GM10266 (cell line): ENCODE measurements around the gene ZNF205.
"Not testable (repeated sequence)": the region's sequence is repeated elsewhere in the genome, so short reads cannot be mapped to it uniquely, and the experiment has no call there.

Experiments used
- DNase-seq: peaks from one replicate; pipeline ENCODE4 v3.0.0; 2012; ENCODE audit errors: extremely low spot score
- TF ChIP-seq, protein P1 (sequence below): IDR thresholded peaks from 2 replicates; pipeline ENCODE4 v1.5.1; 2012; ENCODE audit warnings: mild to moderate bottlenecking, low read depth; ENCODE audit not compliant: control insufficient read depth, insufficient read depth; ENCODE audit errors: missing control alignments

ZNF205 gene

DNA sequence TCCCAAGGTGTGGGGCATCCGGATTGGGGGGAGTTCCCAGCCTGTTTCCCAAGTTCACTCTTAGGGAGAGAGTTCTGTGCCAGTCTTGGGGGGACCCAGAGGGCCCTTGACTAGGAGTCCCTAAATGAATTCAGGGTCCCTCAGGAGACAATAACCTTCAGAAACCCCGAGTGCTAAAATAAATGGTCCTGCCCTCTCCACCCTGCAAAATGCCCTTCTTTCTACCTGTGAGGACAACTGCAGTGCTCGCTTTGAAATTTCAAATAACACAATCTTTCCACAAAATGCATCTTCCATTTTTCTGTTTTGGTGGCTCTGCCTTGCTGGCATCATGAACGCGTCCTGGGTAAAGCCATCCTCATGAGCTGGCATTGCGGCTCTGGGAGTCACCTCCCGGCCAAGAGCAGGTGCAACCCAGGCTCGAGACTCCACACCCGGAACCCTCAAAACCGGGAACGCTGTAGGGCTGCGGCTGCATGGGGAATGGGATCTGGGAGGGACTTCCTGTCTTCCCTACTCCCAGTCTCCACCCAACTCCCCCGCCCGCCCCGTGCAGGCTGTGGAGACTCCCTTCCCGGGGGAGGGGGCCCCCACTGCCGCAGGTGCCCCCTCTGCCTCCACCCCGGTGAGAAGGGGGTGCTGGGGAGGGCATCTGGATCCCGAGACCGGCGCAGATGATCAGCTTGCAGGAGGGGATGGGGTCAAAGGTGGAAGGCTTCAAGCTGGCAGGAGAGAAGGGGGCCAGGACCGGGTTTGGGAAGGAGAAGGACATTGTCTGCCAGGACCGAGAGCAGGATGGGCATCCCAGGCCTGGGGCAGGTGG, at the start of gene ZNF205:
Gene ZNF205 (plus strand): TSS at position 529 of the 823 bp plus-strand sequence. CDS start 845 bp downstream, outside the sequence.
- no peak for DNase-seq
- TF ChIP-seq, protein P1, sequence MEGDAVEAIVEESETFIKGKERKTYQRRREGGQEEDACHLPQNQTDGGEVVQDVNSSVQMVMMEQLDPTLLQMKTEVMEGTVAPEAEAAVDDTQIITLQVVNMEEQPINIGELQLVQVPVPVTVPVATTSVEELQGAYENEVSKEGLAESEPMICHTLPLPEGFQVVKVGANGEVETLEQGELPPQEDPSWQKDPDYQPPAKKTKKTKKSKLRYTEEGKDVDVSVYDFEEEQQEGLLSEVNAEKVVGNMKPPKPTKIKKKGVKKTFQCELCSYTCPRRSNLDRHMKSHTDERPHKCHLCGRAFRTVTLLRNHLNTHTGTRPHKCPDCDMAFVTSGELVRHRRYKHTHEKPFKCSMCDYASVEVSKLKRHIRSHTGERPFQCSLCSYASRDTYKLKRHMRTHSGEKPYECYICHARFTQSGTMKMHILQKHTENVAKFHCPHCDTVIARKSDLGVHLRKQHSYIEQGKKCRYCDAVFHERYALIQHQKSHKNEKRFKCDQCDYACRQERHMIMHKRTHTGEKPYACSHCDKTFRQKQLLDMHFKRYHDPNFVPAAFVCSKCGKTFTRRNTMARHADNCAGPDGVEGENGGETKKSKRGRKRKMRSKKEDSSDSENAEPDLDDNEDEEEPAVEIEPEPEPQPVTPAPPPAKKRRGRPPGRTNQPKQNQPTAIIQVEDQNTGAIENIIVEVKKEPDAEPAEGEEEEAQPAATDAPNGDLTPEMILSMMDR = no peak

DNA sequence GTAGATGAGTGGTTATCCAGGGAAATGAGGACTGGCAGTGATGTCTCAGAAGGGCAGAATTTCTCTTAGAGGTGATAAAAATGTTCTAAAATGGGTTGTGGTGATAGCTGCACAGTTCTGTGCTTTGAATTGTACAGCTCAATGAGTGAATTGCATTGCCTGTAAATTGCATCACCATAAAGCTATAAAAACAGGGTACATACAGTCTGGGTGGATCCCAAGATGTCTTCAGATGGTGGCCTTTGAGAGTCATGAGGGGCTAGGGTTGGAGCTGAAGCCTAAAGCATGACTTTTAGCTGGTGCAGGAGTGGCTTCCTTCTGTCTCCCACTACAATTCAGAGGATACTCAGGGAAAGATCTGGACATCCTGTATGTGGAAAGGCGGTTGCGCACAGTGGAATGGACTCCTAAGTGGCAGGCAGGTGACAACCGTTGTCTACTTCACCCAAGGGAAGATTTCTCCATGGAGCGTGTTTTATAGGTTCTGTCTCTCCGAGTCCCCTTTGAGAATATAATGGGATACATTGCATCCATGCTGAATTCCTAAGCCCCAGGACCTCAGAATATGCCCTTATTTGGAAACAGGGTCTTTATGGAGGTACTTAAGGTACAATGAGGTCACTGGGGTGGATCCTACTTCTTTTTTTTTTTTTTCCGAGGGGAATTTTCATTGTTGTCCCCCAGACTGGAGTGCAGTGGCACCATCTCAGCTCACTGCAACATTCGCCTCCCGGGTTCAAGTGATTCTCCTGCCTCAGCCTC, 48.6 kb upstream of the ZNF205 start:
- TF ChIP-seq, protein P1 = no peak
- DNase-seq = no peak

DNA sequence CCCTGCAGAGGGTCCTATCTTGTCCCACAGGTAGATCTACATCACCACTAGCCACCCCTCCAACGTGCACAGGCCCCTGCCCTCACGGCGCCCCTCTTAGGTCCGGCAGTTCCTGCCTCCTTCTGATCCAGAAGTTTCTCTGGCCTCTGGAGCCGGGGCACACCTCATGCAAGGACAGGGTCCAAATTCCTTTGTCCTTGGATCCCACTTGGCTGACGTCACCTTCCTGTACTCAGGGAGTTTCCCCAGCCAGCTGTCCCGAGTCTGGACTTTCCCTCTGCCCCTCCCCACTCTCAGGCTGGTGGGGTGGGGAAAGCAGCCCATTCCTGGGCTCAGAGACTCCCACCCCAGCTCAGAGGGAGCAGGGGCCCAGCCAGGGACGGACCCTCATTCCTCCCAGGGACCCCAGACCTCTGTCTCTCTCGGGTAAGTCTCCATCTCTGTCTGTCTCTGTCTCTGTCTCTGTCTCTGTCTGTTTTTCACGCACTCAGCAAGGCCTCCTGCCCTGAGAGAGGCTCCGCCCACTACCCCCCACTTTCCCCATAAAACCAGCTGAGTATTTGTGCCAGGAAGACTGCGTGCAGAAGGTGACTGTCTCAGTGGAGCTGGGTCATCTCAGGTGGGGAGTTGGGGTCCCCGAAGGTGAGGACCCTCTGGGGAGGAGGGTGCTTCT, 47.2 kb upstream of the ZNF205 start, which contains the start of gene IL32:
Gene IL32 (plus strand): TSS at position 572 of the 673 bp plus-strand sequence. CDS start 172 bp downstream, outside the sequence.
- DNase-seq = no peak
- TF ChIP-seq, protein P1 = no peak

DNA sequence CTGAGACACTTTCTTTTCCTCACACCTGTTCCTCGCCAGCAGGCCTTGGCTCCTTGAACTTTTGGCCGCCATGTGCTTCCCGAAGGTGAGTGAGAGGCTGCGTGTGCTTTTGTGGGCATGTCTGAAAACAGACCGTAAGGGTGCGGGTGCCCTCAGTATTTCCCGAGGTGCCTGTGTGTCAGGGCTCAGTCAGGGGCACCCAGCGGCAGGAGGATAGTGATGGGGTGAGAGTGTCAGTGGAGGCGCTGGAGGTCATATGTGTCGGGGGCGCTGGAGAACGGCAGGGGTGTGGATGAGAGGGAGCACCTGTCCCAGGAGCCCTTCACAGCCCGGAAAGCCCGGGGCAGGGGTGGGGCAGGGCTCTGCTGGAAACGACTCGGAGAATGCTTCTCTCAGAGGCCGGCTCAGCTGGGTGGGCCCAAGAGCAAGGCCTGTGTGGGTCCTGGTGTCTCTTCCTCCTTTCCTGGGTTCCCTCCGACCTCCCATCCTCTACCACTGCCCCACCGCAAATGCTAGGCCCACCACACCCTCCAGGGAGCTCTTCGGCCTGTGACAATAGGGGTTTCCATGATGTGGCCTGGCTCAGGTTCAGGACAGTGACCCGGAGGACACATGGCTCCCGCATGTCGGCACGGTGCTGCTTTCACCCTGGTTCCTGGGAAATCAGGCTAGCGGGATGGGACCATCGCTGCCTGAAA, 46.5 kb upstream of the ZNF205 start:
- TF ChIP-seq, protein P1 = no peak
- no peak for DNase-seq

DNA sequence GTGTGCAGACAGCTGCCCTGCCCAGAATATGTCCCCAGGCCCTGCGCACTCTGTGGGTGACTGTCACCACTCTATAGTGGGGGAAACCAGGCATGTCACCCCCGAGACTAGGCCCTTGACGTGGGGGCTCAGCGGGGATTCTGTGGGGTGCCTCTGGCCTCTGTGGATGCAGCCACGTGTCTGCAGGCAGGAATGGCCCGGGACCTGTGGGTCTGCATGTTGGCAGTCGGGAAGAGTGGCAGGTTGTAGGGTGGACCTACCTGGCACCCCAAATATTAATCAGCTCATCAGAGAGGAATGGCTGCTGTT, 46.0 kb upstream of the ZNF205 start:
- no peak for DNase-seq
- TF ChIP-seq, protein P1 = no peak

DNA sequence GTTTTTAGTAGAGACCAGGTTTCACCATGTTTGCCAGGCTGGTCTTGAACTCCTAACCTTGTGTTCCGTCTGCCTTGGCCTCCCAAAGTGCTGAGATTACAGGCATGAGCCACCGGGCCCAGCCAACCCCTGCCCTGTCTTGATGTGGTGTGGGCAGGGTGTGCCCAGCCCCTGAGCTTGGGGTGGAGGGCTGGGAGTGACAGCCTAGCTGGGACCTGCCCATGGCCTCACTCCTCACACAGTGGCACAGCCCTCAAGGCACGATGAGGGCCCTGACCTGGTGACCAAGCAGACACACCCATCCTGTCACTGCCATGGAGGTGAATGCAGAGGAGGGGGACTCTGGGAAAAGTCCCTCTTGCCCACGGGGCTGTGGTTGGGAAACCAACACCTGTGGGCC, 43.9 kb upstream of the ZNF205 start:
- TF ChIP-seq, protein P1 = no peak
- DNase-seq = no peak

DNA sequence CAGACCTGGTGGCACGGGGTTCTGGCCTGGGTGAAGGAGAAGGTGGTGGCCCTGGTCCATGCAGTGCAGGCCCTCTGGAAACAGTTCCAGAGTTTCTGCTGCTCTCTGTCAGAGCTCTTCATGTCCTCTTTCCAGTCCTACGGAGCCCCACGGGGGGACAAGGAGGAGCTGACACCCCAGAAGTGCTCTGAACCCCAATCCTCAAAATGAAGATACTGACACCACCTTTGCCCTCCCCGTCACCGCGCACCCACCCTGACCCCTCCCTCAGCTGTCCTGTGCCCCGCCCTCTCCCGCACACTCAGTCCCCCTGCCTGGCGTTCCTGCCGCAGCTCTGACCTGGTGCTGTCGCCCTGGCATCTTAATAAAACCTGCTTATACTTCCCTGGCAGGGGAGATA, 43.2 kb upstream of the ZNF205 start:
- not testable (repeated sequence) for DNase-seq
